PC-9 (cell line): ENCODE results near the gene FAM3C. TPM values are rescaled to one million over a fixed set of nuclear protein-coding genes. Genes with fewer than 3 reads are reported as not detected.
"Not testable (repeated sequence)": the region's sequence is repeated elsewhere in the genome, so short reads cannot be mapped to it uniquely, and the experiment has no call there.

Experiments
- BruUV-seq: library from RNA; stranded (reverse); fragments of 400-500 nt; replicated peaks from 2 replicates; lab custom pipeline; 2021; lab: Mats Ljungman, UMichigan
- CTCF ChIA-PET: fragments of 300-600 bp; sonication (Branson Sonifier 250); formaldehyde crosslinking; loops from one replicate; lab custom pipeline; 2022; ENCODE audit warnings: antibody characterized with exemption; lab: Charles Lee
- POLR2A ChIA-PET: fragments of 300-600 bp; sonication (Branson Sonifier 250); formaldehyde crosslinking; loops from one replicate; lab custom pipeline; 2022; ENCODE audit warnings: antibody characterized with exemption; ENCODE audit not compliant: unreplicated experiment; lab: Charles Lee
- DNase-seq, 2 experiments: peaks; one replicate each; pipeline versions ENCODE4 v3.0.0 to v3.0.0-alpha.2; 2015 to 2022; ENCODE audit warnings: mixed read lengths in 1 of 2
- H2AFZ ChIP-seq: fragments of 200-600 bp; sonication (generic); 2 replicates; pipeline ENCODE4 v1.8.1; 2017; ENCODE audit warnings: antibody characterized with exemption
- H3F3A ChIP-seq: fragments of 200-600 bp; sonication (generic); 2 replicates; pipeline ENCODE4 v1.8.1; 2017; ENCODE audit warnings: antibody characterized with exemption, mild to moderate bottlenecking, low read depth; ENCODE audit not compliant: insufficient read depth
- H3K27ac ChIP-seq: fragments of 200-600 bp; sonication (generic); 2 replicates; pipeline ENCODE4 v1.6.1; 2016; ENCODE audit warnings: mixed run types
- H3K27me3 ChIP-seq: fragments of 200-600 bp; sonication (generic); 2 replicates; pipeline ENCODE4 v1.6.1; 2016; ENCODE audit warnings: low read depth, mixed run types; ENCODE audit not compliant: insufficient read depth
- H3K36me3 ChIP-seq: fragments of 200-600 bp; sonication (generic); 2 replicates; pipeline ENCODE4 v1.6.1; 2016; ENCODE audit warnings: low read depth, mixed run types
- H3K4me1 ChIP-seq: fragments of 200-600 bp; sonication (generic); replicated peaks from 2 replicates; pipeline ENCODE4 v1.6.1; 2016; ENCODE audit warnings: mixed run types; ENCODE audit not compliant: insufficient read depth
- H3K4me2 ChIP-seq: fragments of 200-600 bp; sonication (generic); 2 replicates; pipeline ENCODE4 v1.6.1; 2017; ENCODE audit warnings: mixed run types
- H3K4me3 ChIP-seq: fragments of 200-600 bp; sonication (generic); 2 replicates; pipeline ENCODE4 v1.6.1; 2016; ENCODE audit warnings: mixed run types
- H3K79me2 ChIP-seq: fragments of 200-600 bp; sonication (generic); 2 replicates; pipeline ENCODE4 v1.6.1; 2017; ENCODE audit warnings: low read depth, mixed run types
- H3K9me2 ChIP-seq: fragments of 200-600 bp; sonication (generic); 2 replicates; pipeline ENCODE4 v1.8.1; 2017; ENCODE audit warnings: mild to moderate bottlenecking; ENCODE audit not compliant: insufficient read depth
- H3K9me3 ChIP-seq: fragments of 200-600 bp; sonication (generic); 2 replicates; pipeline ENCODE4 v1.8.1; 2016; ENCODE audit warnings: low read depth; ENCODE audit not compliant: insufficient read depth
- H4K20me1 ChIP-seq: fragments of 200-600 bp; sonication (generic); 2 replicates; pipeline ENCODE4 v1.8.1; 2017; ENCODE audit not compliant: insufficient read depth
- CTCF ChIP-seq: fragments of 200-600 bp; sonication (generic); conservative IDR thresholded peaks from 2 replicates; pipeline ENCODE4 v1.6.1; 2017; ENCODE audit warnings: mixed run types, antibody characterized with exemption, mild to moderate bottlenecking, moderate library complexity
- EZH2 ChIP-seq: fragments of 200-600 bp; sonication (generic); IDR thresholded peaks from 2 replicates; pipeline ENCODE4 v1.8.0; 2017; ENCODE audit warnings: antibody characterized with exemption, low read depth
- intact Hi-C: fragments of 100-400 bp; cut with micrococcal nuclease; formaldehyde crosslinking; loops from one replicate; pipeline ENCODE4 v1.10.0; 2022; ENCODE audit not compliant: unreplicated experiment
- total RNA-seq: library from RNA; stranded (reverse); gene quantifications from 2 replicates; pipeline ENCODE4 v1.2.3, GENCODE V29; 2021

The FAM3C gene
- total RNA-seq, 1 experiment from 2014 or later, result 134 TPM

- intact Hi-C loops, result no loop called here
- CTCF ChIA-PET, result no interaction called here
- H3K36me3 ChIP-seq, result no peaks in the 10 kb centered on the region
- no peak overlapping the region for H3K4me2 ChIP-seq
- H3F3A ChIP-seq, result no peaks in the 10 kb centered on the region
- H4K20me1 ChIP-seq, result no peaks in the 10 kb centered on the region
- no peak for DNase-seq
- TF ChIP-seq EZH2 (no peak), CTCF (no peak)
- no peaks in the 10 kb centered on the region for H3K79me2 ChIP-seq
- H3K9me3 ChIP-seq, result no peaks in the 10 kb centered on the region
- H3K9me2 ChIP-seq, result no peaks in the 10 kb centered on the region
- no peak overlapping the region for H3K4me3 ChIP-seq
- no peak overlapping the region for H2AFZ ChIP-seq
- H3K4me1 ChIP-seq, result no peaks in the 10 kb centered on the region
- H3K27me3 ChIP-seq, result no peaks in the 10 kb centered on the region
- POLR2A ChIA-PET, result no interaction called here
- no peak overlapping the region for H3K27ac ChIP-seq
- BruUV-seq, result no TSS peak
These were observed 68.4 kb downstream of the FAM3C start for GRCh38 chr7:121327671-121328070.

- BruUV-seq, result no TSS peak
- no peaks in the 10 kb centered on the region for H3K9me3 ChIP-seq
- no peaks in the 10 kb centered on the region for H4K20me1 ChIP-seq
- ChIA-PET POLR2A (no interaction called here), CTCF (no interaction called here)
- TF ChIP-seq EZH2 (no peak), CTCF (no peak)
- no peaks in the 10 kb centered on the region for H3K4me1 ChIP-seq
- H3K27me3 ChIP-seq, result no peaks in the 10 kb centered on the region
- H3K4me2 ChIP-seq, result no peak overlapping the region
- H3K4me3 ChIP-seq, result no peak overlapping the region
- H3K36me3 ChIP-seq, result no peaks in the 10 kb centered on the region
- no peaks in the 10 kb centered on the region for H3K79me2 ChIP-seq
- DNase-seq, result no peak
- H3K9me2 ChIP-seq, result no peaks in the 10 kb centered on the region
- H2AFZ ChIP-seq, result no peak overlapping the region
- H3K27ac ChIP-seq, result no peak overlapping the region
- intact Hi-C loops, result no loop called here
- H3F3A ChIP-seq, result no peaks in the 10 kb centered on the region
These were observed 72.4 kb downstream of the FAM3C start for GRCh38 chr7:121323515-121324302.

- Histone ChIP-seq H3F3A (no peaks in the 10 kb centered on the region), H3K79me2 (no peaks in the 10 kb centered on the region), H3K27ac (no peak overlapping the region), H3K9me3 (no peaks in the 10 kb centered on the region), H2AFZ (no peak overlapping the region), H3K4me3 (no peak overlapping the region), H3K4me2 (no peak overlapping the region), H3K4me1 (no peaks in the 10 kb centered on the region), H3K9me2 (no peaks in the 10 kb centered on the region), H4K20me1 (no peaks in the 10 kb centered on the region), H3K36me3 (no peaks in the 10 kb centered on the region), H3K27me3 (no peaks in the 10 kb centered on the region)
- TF ChIP-seq CTCF (no peak), EZH2 (no peak)
- BruUV-seq, result no TSS peak
- ChIA-PET POLR2A (no interaction called here), CTCF (no interaction called here)
- DNase-seq, result no peak
- intact Hi-C loops, result no loop called here
These were observed 73.6 kb downstream of the FAM3C start for GRCh38 chr7:121322460-121322859.

- H3K9me3 ChIP-seq, intact Hi-C loops, H3K4me3 ChIP-seq, H4K20me1 ChIP-seq, H3K27ac ChIP-seq, H3F3A ChIP-seq, H3K9me2 ChIP-seq, DNase-seq, BruUV-seq, H3K79me2 ChIP-seq, H3K27me3 ChIP-seq, H2AFZ ChIP-seq, H3K36me3 ChIP-seq, POLR2A ChIA-PET, H3K4me2 ChIP-seq, CTCF ChIA-PET, H3K4me1 ChIP-seq: not testable (repeated sequence)
These were observed 80.9 kb downstream of the FAM3C start for GRCh38 chr7:121315170-121315569.
